GM03348 (cell line): ENCODE measurements around the gene OPRL1.

ENCODE experiments used
- DNase-seq: peaks from one replicate; pipeline ENCODE4 v3.0.0; 2012; ENCODE audit warnings: low spot score

OPRL1 gene

DNA sequence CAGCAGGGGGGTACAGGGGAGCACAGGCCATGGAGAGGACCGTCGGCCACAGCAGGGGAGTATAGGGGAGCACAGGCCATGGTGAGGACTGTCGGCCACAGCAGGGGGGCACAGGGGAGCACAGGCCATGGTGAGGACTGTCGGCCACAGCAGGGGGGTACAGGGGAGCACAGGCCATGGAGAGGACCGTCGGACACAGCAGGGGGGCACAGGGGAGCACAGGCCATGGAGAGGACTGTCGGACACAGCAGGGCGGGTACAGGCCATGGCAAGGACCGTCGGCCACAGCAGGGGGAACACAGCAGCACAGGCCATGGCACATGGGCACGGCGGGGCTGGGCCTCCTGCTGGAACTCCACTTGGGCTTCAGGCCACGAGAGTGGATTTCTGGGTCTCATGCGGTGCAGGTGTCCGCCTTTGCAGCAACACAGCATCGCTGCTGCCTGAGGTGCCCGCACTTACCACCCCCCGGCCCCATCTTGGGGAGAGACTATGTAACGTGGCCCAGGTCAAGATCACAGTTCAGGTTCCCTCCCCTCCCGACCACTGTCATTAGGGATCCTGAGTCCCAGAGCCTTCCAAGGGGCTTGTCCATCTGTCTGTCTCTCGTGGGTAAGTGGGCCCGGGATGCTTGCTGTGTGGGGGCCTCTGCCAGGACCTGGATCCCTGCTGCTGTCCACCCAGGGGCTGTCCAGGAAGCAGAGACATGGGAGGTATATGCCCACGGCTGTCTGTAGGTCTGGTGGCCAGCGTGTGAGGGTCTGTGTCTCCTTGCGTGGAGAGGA, 25.0 kb downstream of the OPRL1 start:
- DNase-seq, result no peak

GRCh38 chr20:64105846-64106434, 26.1 kb downstream of the OPRL1 start:
- no peak for DNase-seq

GRCh38 chr20:64106435-64106961, 26.6 kb downstream of the OPRL1 start:
- no peak for DNase-seq

DNA sequence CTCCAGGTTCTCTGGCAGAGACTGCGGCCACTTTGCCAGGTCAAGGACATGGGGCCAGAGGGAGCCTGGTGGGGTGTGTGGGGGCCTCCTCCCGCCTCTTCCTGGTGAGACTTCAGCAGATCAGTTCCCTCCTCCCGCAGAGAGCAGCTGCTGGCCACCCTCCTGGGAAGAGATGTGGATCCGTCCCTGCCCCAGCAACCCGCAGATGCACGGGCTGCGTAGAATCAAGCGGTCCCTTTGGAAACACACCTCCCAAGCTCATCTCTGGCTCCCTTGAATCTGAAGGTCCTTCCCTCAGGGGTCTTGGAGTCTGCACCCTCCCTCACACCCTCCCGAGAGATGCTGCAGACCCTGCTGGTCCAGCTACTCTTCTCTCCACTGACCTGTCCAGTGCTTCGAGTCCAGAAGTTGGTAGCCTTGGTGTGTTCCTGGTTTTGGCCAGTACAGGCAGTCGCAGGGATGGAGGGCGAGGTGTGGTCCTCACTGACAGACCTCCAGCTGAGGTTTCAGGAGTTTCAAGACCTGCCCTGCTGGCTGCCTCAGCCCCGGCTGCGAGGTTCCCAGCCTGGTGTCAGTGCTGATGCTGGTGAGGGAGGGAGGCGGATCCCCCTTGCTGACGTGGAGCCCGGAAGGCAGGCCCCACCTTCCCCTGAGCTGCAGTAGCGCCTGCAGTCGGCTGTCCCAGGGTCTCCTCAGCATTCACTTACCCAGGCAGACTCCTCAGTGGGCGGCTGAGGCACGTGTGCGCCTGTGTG, 27.3 kb downstream of the OPRL1 start, which contains the start of gene NPBWR2:
TSS of gene NPBWR2 (minus strand) at position 585 of the 755 bp plus-strand sequence. CDS start 734 bp downstream, outside the sequence.
- no peak for DNase-seq

DNA sequence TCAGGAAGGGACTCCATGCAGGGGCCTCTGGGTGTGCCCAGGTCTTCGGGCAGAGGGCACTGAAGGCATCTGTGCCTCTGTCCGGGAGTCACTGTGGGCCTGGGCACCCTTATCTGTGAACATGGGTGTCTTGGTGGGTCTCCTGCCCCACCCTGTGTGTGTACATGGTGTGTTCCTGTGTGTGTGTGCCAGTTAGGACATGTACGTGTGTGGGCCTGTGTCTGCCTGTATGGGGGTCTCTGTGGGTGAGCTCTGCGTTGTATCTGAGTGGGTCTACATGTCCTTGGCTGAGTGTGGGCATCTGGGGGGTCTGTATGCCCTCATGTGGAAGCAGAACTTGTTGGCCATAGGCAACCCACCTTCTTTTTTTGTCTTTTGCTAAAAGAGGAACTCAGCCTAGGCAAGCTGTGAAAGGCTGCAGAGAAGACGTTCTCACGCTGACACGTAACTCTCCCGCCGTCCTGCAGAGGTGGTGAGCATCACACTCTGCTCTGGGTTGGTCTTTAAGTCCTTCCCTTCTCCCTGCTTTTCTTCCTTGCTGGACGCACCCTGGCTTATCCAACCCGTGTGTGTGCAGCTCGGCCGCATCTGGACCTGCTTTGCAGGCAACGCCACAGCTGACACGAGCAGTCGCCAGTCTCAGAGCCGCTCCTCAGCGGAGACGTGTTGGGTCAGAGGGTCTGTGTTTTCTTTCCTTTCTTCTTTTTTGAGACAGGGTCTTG, 28.0 kb downstream of the OPRL1 start:
- no peak for DNase-seq

DNA sequence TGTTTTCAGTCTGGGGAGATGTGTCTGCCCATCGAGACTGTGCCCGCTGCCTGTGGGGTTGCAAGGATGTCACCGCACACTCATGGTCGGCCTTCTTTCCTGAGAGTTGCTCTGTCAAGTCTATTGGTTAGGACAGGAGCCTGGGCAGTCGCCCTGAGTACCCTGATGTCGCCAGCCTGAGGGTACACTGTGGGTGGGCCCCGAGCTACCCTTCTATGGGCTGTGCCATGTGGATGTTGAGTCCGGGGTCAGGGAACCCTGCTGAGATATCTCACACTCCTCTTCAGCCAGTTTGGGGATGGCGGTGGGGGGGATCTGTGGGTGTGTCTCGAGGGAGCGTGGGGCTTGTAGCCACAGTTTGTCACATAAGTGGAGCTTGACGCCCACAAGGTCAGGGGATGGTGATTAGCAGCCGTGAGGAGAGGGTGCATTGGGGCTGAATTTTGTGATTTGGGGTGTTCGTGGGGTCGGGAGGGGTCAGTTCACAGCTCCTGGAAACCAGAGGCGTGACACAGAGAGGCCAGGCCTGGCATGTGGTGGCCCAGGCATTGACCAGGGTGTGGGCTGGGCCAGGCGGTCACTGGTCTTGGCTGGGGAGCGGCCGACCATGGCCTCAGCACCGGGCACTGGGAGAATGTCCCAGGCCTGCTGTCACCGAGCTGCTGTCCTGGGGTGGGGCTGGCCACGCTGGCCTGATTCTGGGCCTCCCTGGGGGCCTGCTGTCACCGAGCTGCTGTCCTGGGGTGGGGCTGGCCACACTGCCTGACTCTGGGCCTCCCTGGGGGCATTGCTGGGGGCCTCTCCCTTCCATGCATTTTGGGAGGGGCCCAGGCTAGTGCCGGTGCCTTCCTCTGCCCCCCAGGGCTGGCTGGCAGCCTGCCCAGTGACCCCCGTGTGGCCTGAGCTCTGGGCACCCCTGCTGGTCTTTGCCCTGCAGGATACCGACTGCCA, 29.1 kb downstream of the OPRL1 start:
- DNase-seq, result no peak

GRCh38 chr20:64109831-64110391, 30.0 kb downstream of the OPRL1 start:
- DNase-seq, result no peak

DNA sequence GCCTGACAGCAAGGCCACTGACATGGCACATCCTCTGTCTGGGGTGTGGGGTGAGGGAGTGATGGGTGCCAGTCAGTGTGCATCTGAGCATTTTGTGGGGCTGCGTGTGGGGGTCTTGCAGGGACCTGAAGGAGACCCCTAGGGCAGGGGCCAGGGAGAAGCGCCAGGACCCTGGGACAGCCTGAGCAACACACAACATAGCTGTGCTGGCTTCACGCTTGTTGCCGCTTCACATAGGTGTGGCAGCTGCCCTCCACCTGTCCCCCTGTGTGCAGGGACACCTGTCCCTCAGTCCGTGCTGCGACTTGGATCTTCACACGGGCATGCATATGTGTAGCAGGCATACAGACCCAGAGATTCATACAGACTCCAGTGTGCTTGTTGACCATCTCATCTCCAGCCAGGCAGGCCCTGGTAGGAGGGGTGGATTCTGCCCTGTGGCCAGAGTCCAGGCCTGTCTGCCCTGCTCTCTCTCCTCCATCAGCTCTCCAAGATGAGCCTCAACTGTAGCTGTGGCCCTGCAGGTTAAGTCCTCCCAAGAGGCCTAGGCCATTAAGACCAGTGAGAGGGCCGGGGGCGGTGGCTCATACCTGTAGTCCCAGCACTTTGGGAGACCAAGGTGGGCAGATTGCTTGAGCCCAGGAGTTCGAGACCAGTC, 30.7 kb downstream of the OPRL1 start:
- DNase-seq, result no peak

- DNase-seq, result no peak
Measured at GRCh38 chr20:64111841-64112641, 32.2 kb downstream of the OPRL1 start.

- DNase-seq, result no peak
Measured at GRCh38 chr20:64112691-64113443, 33.0 kb downstream of the OPRL1 start.

- DNase-seq, result no peak
Measured at GRCh38 chr20:64113444-64113775, 33.5 kb downstream of the OPRL1 start.

DNA sequence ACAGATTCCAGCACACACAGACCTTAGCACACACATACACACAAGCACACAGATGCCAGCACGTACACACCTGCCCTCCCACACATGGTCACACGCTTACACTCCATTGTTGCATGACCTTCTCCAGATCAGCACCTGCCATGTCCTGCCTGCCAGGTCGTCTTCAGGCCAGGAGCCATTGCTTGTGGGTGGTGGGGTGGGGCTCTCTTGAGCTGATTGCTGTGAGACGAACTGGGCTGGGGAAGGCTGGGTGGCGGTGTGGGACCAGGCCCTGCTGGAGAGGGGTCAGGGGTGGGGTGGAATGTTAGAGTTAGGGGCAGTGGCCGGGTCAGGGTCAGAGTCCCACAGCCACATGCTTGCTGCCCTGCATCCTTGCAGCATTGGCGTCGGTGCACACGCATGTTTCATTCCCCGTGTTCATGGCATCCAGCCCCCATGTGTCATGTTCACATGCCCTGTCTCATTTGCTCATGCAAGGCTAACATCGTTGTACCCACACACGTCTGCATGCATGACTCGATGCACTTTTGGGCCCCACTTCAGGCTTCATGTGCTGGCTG, 34.0 kb downstream of the OPRL1 start:
- no peak for DNase-seq

- DNase-seq, result no peak
Measured at GRCh38 chr20:64114356-64114971, 34.6 kb downstream of the OPRL1 start.

DNA sequence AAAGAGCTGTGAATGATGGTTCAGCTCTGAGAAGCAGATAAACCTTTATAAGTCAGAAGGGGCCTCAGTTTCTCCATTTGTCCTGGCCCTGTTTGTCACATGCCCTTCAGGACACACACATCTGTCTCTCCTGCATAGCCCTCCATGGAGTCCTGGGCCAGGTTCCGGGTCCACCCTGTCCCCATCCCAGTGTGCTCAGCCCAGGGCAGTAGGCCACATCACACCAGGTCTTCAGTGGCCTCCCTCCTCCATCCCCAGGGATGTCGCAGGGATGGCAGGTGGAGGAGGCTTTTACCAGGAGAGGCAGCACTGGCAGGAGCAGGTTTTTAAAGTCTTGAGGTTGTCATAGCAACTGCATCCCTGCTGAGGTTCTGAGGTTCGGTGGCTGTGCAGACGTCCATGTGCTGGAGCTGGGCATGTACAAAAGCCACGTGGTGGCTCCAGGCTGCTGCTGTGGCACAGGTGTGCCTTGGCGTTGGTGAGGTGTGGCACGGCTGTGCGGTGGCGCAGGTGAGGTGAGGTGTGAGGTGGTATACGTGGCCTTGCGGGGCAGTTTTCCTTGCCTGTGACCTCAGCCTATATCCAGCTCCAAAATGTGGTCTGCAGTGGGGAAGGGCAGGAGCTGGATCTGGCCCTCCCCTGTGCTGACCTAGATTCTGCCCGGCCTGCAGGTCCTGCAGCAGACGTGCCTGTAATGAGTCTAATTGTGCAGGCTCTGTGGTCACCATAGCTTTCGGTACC, 35.5 kb downstream of the OPRL1 start:
- DNase-seq, result no peak

- no peak for DNase-seq
Measured at GRCh38 chr20:64116016-64116415, 36.1 kb downstream of the OPRL1 start.

- no peak for DNase-seq
Measured at GRCh38 chr20:64116541-64117431, 36.9 kb downstream of the OPRL1 start.
